WTC11 (cell line): ENCODE results near the gene ELAPOR1.

Experiments used
- CTCF ChIP-seq: fragments of 200-600 bp; IDR thresholded peaks from 2 replicates; pipeline ENCODE4 v1.8.0; 2022; ENCODE audit warnings: antibody characterized with exemption
- E2F1 ChIP-seq: sonication (generic); formaldehyde crosslinking; IDR thresholded peaks from 2 replicates; pipeline ENCODE4 v1.8.0; 2022; ENCODE audit warnings: mild to moderate bottlenecking, missing genetic modification reagents
- E2F5 ChIP-seq: sonication (generic); formaldehyde crosslinking; IDR thresholded peaks from 2 replicates; pipeline ENCODE4 v1.8.1; 2022; ENCODE audit warnings: mild to moderate bottlenecking, moderate library complexity, missing genetic modification reagents
- MYBL2 ChIP-seq: sonication (generic); formaldehyde crosslinking; IDR thresholded peaks from 2 replicates; pipeline ENCODE4 v1.8.1; 2023; ENCODE audit warnings: mild to moderate bottlenecking, moderate library complexity, missing genetic modification reagents
- ZNF281 ChIP-seq: sonication (generic); formaldehyde crosslinking; IDR thresholded peaks from 2 replicates; pipeline ENCODE4 v1.8.0; 2023; ENCODE audit warnings: mild to moderate bottlenecking, missing genetic modification reagents

GRCh38 chr1:109094377-109094803 lies 19.5 kb upstream of the ELAPOR1 start:
- TF ChIP-seq E2F1 (CRISPR knock-in tag), result no peak
- TF ChIP-seq CTCF, result no peak
- no peak for TF ChIP-seq E2F5 (CRISPR knock-in tag)
- TF ChIP-seq ZNF281 (CRISPR knock-in tag), result no peak
- no peak for TF ChIP-seq MYBL2 (CRISPR knock-in tag)
